ENCODE results near the gene TMEM219. TPM values are rescaled to one million over a fixed set of nuclear protein-coding genes. Genes with fewer than 3 reads are reported as not detected.
A peak's percentile ranks its signal among the peaks of the same experiment; 100 is the strongest.

The TMEM219 gene
- total and polyA plus RNA-seq, 7 donors = 39.6 to 80.7 (median 56.2) TPM

DNA sequence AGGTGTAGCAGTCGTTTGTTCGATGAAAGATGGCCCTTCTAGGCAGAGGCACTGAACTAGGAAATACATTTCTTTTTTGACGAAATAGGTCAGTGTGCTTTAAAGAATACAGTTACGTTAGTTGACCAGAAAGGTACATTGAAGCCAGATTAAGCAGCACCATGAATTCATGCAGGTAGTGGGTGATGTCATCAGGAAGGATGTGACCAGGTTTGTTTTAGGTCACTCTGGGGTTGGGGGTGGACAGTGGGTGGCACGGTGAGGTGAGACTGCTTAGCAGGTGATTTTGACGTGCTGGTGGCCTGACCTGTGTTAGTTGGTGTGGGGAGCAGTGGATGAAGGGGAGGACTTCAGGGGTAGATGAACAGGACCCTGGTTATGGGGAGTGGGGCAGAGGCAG, 37.7 kb downstream of the TMEM219 start:
- Histone ChIP-seq H3K27me3 (ENCODE audit: insufficient read depth in 3 of 3, low read length in 2 of 3) (no peaks in the 10 kb centered on the region), H3K4me1 (peaks cover 13% of the 10 kb centered on the region), H3K4me3 (no peak overlapping the region), H3K36me3 (ENCODE audit: insufficient read depth in 1 of 2, low read depth in 1 of 2) (peaks cover 0 to 39% of the 10 kb centered on the region in 2 donors), H3K9me3 (no peaks in the 10 kb centered on the region), H3K27ac (no peak overlapping the region)
- intact Hi-C loops (cut with DNase I) = loop anchor here (5.0 kb wide), 3 partner anchors 42 to 297 kb away; partner anchors contain the start of gene KIF22 (in 1 of the 2)
- ATAC-seq (no peak), DNase-seq (no peak)
- WGBS, 3 donors = 86 to 89% (median 89%) methylated on average over 6 of the region's 6 CpGs
- TF ChIP-seq, protein P1, sequence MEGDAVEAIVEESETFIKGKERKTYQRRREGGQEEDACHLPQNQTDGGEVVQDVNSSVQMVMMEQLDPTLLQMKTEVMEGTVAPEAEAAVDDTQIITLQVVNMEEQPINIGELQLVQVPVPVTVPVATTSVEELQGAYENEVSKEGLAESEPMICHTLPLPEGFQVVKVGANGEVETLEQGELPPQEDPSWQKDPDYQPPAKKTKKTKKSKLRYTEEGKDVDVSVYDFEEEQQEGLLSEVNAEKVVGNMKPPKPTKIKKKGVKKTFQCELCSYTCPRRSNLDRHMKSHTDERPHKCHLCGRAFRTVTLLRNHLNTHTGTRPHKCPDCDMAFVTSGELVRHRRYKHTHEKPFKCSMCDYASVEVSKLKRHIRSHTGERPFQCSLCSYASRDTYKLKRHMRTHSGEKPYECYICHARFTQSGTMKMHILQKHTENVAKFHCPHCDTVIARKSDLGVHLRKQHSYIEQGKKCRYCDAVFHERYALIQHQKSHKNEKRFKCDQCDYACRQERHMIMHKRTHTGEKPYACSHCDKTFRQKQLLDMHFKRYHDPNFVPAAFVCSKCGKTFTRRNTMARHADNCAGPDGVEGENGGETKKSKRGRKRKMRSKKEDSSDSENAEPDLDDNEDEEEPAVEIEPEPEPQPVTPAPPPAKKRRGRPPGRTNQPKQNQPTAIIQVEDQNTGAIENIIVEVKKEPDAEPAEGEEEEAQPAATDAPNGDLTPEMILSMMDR (IDR thresholded peaks at IDR 0.05) = no peak

DNA sequence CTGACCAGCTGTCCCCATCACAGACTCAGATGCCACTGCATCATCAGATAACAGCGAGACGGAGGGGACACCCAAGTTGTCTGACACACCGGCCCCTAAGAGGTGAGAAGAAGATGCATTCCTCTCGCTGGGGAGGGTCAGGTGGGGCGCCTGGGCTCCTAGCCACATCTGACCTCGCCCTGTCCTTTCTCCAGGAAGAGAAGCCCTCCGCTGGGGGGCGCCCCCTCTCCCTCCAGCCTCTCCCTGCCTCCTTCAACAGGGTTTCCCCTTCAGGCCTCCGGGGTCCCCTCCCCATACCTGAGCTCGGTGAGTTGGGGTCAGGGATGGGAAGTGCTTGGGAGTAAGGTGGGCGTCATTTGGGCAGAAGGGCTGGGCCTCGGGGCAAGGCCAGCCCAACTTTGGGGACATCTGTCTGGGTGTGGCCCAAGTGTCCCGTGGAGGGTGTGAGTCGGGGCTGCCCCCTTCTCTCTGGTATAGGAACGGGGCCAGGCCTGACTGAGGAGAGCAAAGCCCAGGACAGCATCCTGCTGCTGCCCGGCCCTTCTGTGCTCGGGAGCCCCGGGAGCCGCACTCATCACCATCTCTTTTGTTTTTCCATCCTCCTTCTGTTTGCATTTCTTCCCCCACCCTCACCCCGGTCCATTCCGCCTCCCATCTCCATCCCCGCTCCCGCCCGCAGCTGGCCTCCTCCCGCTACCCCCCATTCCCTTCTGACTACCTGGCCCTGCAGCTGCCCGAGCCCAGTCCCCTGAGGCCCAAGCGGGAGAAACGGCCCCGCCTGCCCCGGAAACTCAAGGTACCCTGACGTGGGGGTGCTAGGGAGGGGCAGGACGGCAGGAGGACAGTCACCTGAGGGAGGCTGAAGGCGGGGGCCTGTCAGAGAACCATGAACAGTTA, 39.1 kb downstream of the TMEM219 start:
- H3K27me3 ChIP-seq (ENCODE audit: insufficient read depth in 3 of 3, low read length in 2 of 3) = no peaks in the 10 kb centered on the region
- H3K27ac ChIP-seq = no peak overlapping the region
- intact Hi-C loops (cut with DNase I) = loop anchor here (5.0 kb wide), 3 partner anchors 44 to 299 kb away; partner anchors contain the start of gene KIF22 (in 1 of the 2)
- H3K36me3 ChIP-seq (ENCODE audit: insufficient read depth in 1 of 2, low read depth in 1 of 2) = peaks cover 0 to 39% of the 10 kb centered on the region in 2 donors
- TF ChIP-seq, protein P1 (IDR thresholded peaks at IDR 0.05) = no peak
- 73 to 81% (median 77%) methylated on average over 30 to 33 of the region's 33 CpGs for WGBS, 3 donors
- H3K9me3 ChIP-seq = no peaks in the 10 kb centered on the region
- ATAC-seq = no peak
- DNase-seq = peak in 1 of 2 donors; percentile 49
- peaks cover 7% of the 10 kb centered on the region for H3K4me1 ChIP-seq
- H3K4me3 ChIP-seq = no peak overlapping the region

DNA sequence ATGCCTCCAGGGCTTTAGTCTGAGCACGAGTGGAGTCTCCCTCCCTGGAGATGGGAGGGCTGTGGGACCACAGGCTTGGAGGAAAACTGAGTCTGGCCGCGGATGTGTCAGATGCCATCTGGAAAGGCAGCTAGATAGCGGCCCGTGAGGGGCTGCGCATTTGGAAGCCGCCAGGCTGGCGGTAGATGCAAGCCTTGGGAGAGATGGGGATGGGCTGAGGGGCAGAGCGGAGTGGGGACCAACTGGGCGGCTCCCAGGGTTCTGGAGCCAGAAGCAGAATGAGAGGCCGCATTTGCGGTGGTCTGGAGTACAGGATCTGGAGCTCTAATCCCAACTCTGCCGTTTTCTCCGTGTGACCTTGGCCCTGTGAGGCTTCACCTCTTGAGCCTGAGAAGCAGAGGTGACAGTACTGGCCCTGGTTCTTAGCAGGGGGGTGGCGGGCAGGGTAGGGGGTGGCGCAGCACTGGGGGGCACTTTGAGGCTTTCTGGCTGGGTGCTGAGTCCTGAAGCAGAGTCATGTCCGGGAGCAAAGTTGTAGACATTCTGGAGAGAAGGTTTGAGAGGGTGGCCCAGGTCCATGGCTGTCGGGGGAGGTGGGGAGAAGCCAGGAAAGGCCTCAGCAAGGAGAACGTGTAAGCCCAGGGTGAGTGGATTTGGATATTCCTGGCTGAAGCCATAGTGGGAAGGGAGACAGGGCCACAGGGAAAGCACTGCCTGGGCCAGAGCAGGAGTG, 40.9 kb downstream of the TMEM219 start:
- Histone ChIP-seq H3K27ac (no peak overlapping the region), H3K4me3 (no peak overlapping the region), H3K4me1 (no peaks in the 10 kb centered on the region), H3K9me3 (no peaks in the 10 kb centered on the region), H3K36me3 (ENCODE audit: insufficient read depth in 1 of 2, low read depth in 1 of 2) (peaks cover 0 to 39% of the 10 kb centered on the region in 2 donors), H3K27me3 (ENCODE audit: insufficient read depth in 3 of 3, low read length in 2 of 3) (no peaks in the 10 kb centered on the region)
- intact Hi-C loops (cut with DNase I) = loop anchor here (5.0 kb wide), 3 partner anchors 45 to 300 kb away; partner anchors contain the start of gene KIF22 (in 1 of the 2)
- TF ChIP-seq, protein P1 (IDR thresholded peaks at IDR 0.05) = no peak
- DNase-seq (peak in 1 of 2 donors; percentile 32), ATAC-seq (no peak)
- WGBS, 3 donors = 78 to 83% (median 83%) methylated on average over 19 of the region's 19 CpGs

DNA sequence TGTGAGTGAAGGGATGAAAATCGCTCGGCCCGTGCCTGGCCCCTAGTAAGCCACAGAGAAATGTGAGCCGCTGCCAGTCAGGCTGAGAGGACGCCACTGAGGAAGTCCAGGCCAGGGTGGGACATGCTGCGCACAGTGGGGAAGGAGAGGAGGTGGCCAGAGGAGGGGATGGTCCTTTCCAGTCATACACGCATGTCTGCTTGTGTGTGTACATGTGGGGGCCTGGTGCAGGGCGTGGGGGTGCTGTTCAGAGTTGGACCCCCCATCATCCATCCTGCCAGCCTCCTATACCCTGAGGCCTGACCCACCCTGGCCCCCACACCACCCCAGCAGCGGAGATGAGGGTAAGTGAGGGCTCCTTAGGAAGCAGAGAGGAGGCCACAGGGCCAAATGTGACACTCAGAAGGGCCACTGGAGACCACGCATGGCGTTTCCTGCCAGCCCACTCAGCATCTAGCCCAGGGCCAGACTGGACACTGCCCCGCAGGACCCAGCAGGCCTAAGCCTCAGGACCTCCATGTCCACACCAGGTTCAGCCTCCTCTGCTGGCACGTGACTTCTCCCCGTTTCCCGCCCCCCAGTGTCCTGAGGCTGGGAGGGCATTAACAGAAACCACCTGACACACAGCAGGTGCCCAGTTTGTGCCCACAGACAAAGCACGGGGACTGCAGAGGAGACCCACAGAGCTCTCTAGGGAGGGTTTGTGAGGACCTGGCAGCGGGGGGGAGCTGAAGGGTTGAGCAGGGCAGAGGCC, 42.0 kb downstream of the TMEM219 start:
- Histone ChIP-seq H3K9me3 (no peaks in the 10 kb centered on the region), H3K27me3 (ENCODE audit: insufficient read depth in 3 of 3, low read length in 2 of 3) (no peaks in the 10 kb centered on the region), H3K4me3 (no peak overlapping the region), H3K36me3 (ENCODE audit: insufficient read depth in 1 of 2, low read depth in 1 of 2) (peaks cover 0 to 34% of the 10 kb centered on the region in 2 donors), H3K4me1 (no peaks in the 10 kb centered on the region), H3K27ac (no peak overlapping the region)
- TF ChIP-seq, protein P1 (IDR thresholded peaks at IDR 0.05) = no peak
- DNase-seq (peak in 1 of 2 donors; percentile 42), ATAC-seq (no peak)
- intact Hi-C loops (cut with DNase I) = loop anchor here (5.0 kb wide), 3 partner anchors 47 to 302 kb away; partner anchors contain the start of gene KIF22 (in 1 of the 2)
- WGBS, 3 donors = 84 to 86% (median 85%) methylated on average over 17 of the region's 17 CpGs

All from psoas muscle (tissue), 8 donors.